Ishikawa (cell line): ENCODE data around the gene TFIP11.

Experiments used
- CEBPB ChIP-seq: IDR thresholded peaks from 2 replicates; pipeline ENCODE4 v1.6.1; 2012
- CREB1 ChIP-seq: IDR thresholded peaks from 2 replicates; pipeline ENCODE4 v1.6.1; 2012; ENCODE audit warnings: low read depth
- EGR1 ChIP-seq: IDR thresholded peaks from 2 replicates; pipeline ENCODE4 v1.6.1; 2012
- EP300 ChIP-seq: IDR thresholded peaks from 2 replicates; pipeline ENCODE4 v1.6.1; 2012; ENCODE audit warnings: borderline replicate concordance
- FOXM1 ChIP-seq: IDR thresholded peaks from 2 replicates; pipeline ENCODE4 v1.6.1; 2012; ENCODE audit warnings: low read depth, borderline replicate concordance
- MAX ChIP-seq: IDR thresholded peaks from 2 replicates; pipeline ENCODE4 v1.6.1; 2012
- NFIC ChIP-seq: IDR thresholded peaks from 2 replicates; pipeline ENCODE4 v1.6.1; 2012
- RAD21 ChIP-seq: IDR thresholded peaks from 2 replicates; pipeline ENCODE4 v1.6.1; 2012; ENCODE audit warnings: low read depth
- REST ChIP-seq: IDR thresholded peaks from 2 replicates; pipeline ENCODE4 v1.6.1; 2012; ENCODE audit warnings: low read depth, mild to moderate bottlenecking
- TAF1 ChIP-seq: IDR thresholded peaks from 2 replicates; pipeline ENCODE4 v1.6.1; 2012; ENCODE audit warnings: low read depth, mild to moderate bottlenecking
- TCF12 ChIP-seq: IDR thresholded peaks from 2 replicates; pipeline ENCODE4 v1.6.1; 2012; ENCODE audit warnings: low read depth
- TEAD4 ChIP-seq: IDR thresholded peaks from 2 replicates; pipeline ENCODE4 v1.6.1; 2012
- USF1 ChIP-seq: IDR thresholded peaks from 2 replicates; pipeline ENCODE4 v1.6.1; 2012
- YY1 ChIP-seq: IDR thresholded peaks from 2 replicates; pipeline ENCODE4 v1.6.1; 2012; ENCODE audit warnings: low read depth
- ZBTB7A ChIP-seq: IDR thresholded peaks from 2 replicates; pipeline ENCODE4 v1.6.1; 2012; ENCODE audit warnings: low read depth

Gene TFIP11

GRCh38 chr22:26542831-26543230 is 30.6 kb upstream of the TFIP11 start:
- no peak for TF ChIP-seq ZBTB7A
- no peak for TF ChIP-seq EP300
- no peak for TF ChIP-seq EGR1
- TF ChIP-seq TEAD4 = no peak
- TF ChIP-seq CEBPB = no peak
- no peak for TF ChIP-seq YY1

GRCh38 chr22:26541167-26541819 is 29.0 kb upstream of the TFIP11 start:
- TF ChIP-seq EGR1 = no peak
- no peak for TF ChIP-seq TCF12
- TF ChIP-seq YY1 = no peak
- TF ChIP-seq NFIC = no peak
- TF ChIP-seq REST = no peak
- no peak for TF ChIP-seq ZBTB7A

- TF ChIP-seq YY1 (no peak), TCF12 (no peak), CEBPB (no peak), TEAD4 (no peak), RAD21 (no peak), EGR1 (no peak), CREB1 (no peak), USF1 (no peak), MAX (no peak), TAF1 (no peak), NFIC (no peak), FOXM1 (no peak), ZBTB7A (no peak), REST (no peak), EP300 (no peak)
Measured at GRCh38 chr22:26540119-26540518, 27.8 kb upstream of the TFIP11 start.

GRCh38 chr22:26536762-26537134 is 24.5 kb upstream of the TFIP11 start:
- TF ChIP-seq TCF12 (no peak), EP300 (no peak), NFIC (no peak)

GRCh38 chr22:26536056-26536761 is 23.9 kb upstream of the TFIP11 start:
- TF ChIP-seq TAF1 = no peak
- no peak for TF ChIP-seq REST

GRCh38 chr22:26535603-26535908 is 23.3 kb upstream of the TFIP11 start:
- no peak for TF ChIP-seq USF1
- no peak for TF ChIP-seq FOXM1
